Esophagus (tissue), 2 donors: Measurements from ENCODE around the gene TCEAL7. TPM values are rescaled to one million over a fixed set of nuclear protein-coding genes. Genes with fewer than 3 reads are reported as not detected.

Experiments used
- polyA plus RNA-seq, 2 donors: library from polyadenylated mRNA; stranded (reverse); fragments of 200-250 nt; gene quantifications; one replicate each; pipeline ENCODE4 v1.2.3, GENCODE V29; 2013
- donor health status: healthy with polysubstance abuse.
- donor health status: Bipolar disorder and iron deficiency.

The TCEAL7 gene
- polyA plus RNA-seq, 2 donors, result 0.88 to 1.1 TPM

Other genes with a start within 250 kb of the TCEAL7 start
- under 1 TPM in 1 of 2 donors, not detected in 1; 0.19 TPM for gene NXF3, start 237.1 kb upstream of the TCEAL7 start, polyA plus RNA-seq
- 10 to 100 TPM; 41.4 to 56.0 TPM for gene BEX4, start 115.1 kb upstream of the TCEAL7 start, polyA plus RNA-seq
- 10 to 100 TPM; 32.9 to 33.2 TPM for gene TCEAL8, start 75.1 kb upstream of the TCEAL7 start, polyA plus RNA-seq
- under 1 TPM; 0.05 to 0.14 TPM for gene TCEAL5, start 53.5 kb upstream of the TCEAL7 start, polyA plus RNA-seq
- gene BEX2, start 19.2 kb upstream of the TCEAL7 start, polyA plus RNA-seq, result 10 to 100 TPM in 1 of 2 donors, 1 to 10 TPM in 1; 5.0 to 12.2 TPM
- gene TCEAL9, start 26.3 kb downstream of the TCEAL7 start, polyA plus RNA-seq, result 10 to 100 TPM; 39.4 to 48.0 TPM
- gene BEX3, start 46.3 kb downstream of the TCEAL7 start, polyA plus RNA-seq, result 10 to 100 TPM; 28.2 to 60.1 TPM
- gene RAB40A, start 189.2 kb downstream of the TCEAL7 start, polyA plus RNA-seq, result 1 to 10 TPM in 1 of 2 donors, under 1 TPM in 1; 0.94 to 1.2 TPM